Measurements from ENCODE around the gene CLDN4. TPM values are rescaled to one million over a fixed set of nuclear protein-coding genes. Genes with fewer than 3 reads are reported as not detected.
"Not testable (repeated sequence)": the region's sequence is repeated elsewhere in the genome, so short reads cannot be mapped to it uniquely, and the experiment has no call there.

CLDN4 gene
- polyA plus RNA-seq (2013, experiment 1 of 2): 4.1 TPM
- polyA plus RNA-seq (2013, experiment 2 of 2): 4.0 TPM

DNA sequence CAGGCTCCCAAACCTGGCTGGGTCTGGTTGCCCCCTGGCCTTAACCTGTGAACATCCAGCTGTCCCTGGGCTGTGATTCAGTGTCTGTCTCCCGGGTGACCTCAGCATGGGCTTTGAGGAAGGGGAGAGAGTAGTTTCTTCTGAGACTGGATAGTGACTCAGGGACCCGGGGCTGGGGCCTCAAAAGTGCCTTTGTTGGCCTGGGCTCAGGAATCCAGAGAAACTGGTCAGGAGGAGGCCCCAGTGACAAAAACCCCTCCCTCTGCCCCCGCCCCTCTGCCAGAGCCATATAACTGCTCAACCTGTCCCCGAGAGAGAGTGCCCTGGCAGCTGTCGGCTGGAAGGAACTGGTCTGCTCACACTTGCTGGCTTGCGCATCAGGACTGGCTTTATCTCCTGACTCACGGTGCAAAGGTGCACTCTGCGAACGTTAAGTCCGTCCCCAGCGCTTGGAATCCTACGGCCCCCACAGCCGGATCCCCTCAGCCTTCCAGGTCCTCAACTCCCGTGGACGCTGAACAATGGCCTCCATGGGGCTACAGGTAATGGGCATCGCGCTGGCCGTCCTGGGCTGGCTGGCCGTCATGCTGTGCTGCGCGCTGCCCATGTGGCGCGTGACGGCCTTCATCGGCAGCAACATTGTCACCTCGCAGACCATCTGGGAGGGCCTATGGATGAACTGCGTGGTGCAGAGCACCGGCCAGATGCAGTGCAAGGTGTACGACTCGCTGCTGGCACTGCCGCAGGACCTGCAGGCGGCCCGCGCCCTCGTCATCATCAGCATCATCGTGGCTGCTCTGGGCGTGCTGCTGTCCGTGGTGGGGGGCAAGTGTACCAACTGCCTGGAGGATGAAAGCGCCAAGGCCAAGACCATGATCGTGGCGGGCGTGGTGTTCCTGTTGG is at the start of gene CLDN4:
CLDN4 (plus strand) TSS at position 316 of the 903 bp plus-strand sequence; CDS start at position 522, 206 bp downstream.
- Histone ChIP-seq H3K14ac (ENCODE audit: low read length) (peak within 1 kb of the TSS; percentile 94), H3K27ac (replicated peaks; ENCODE audit: low read length) (no peak within 1 kb of the TSS), H2AK5ac (ENCODE audit: low read depth, low read length) (peak within 1 kb of the TSS; percentile 100), H3K9me3 (replicated peaks in 1 of 2; ENCODE audit: control insufficient read depth in 2 of 2, insufficient read depth in 1 of 2, low read depth in 1 of 2, low read length in 2 of 2) (peaks cover 0 to 5% of the 10 kb centered on the region in 2 donors), H4K91ac (ENCODE audit: low read depth, low read length, poor library complexity) (peak within 1 kb of the TSS; percentile 94), H3K18ac (ENCODE audit: low read length) (peak within 1 kb of the TSS; percentile 97), H4K8ac (ENCODE audit: low read depth, low read length) (peak within 1 kb of the TSS; percentile 70), H3K4ac (ENCODE audit: low read length) (no peak within 1 kb of the TSS), H2BK5ac (ENCODE audit: low read length) (no peak within 1 kb of the TSS), H3K4me2 (ENCODE audit: insufficient read depth, low read length, poor library complexity, severe bottlenecking) (peak within 1 kb of the TSS; percentile 77), H2AFZ (ENCODE audit: low read length) (peak within 1 kb of the TSS; percentile 60), H2BK120ac (ENCODE audit: low read depth, low read length) (peak within 1 kb of the TSS; percentile 44), H3K4me1 (ENCODE audit: control insufficient read depth in 2 of 2, insufficient read depth in 1 of 2, low read depth in 1 of 2, low read length in 2 of 2) (peaks cover 2 to 35% of the 10 kb centered on the region in 2 donors), H3K4me3 (ENCODE audit: low read length in 2 of 2) (peak within 1 kb of the TSS in 1 of 2 donors; percentile 41), H3K23ac (ENCODE audit: low read depth, low read length, poor library complexity) (peak within 1 kb of the TSS; percentile 32), H3K79me1 (ENCODE audit: low read depth, low read length) (no peaks in the 10 kb centered on the region), H2BK15ac (ENCODE audit: low read length) (peak within 1 kb of the TSS; percentile 99), H3K27me3 (ENCODE audit: control insufficient read depth in 3 of 3, insufficient read depth in 3 of 3, low read depth in 1 of 3, low read length in 3 of 3) (peaks cover 0 to 10% (median 5%) of the 10 kb centered on the region in 3 experiments), H3K9ac (ENCODE audit: low read depth, low read length, poor library complexity) (peak within 1 kb of the TSS; percentile 87), H2BK12ac (ENCODE audit: low read length) (peak within 1 kb of the TSS; percentile 3), H3K36me3 (replicated peaks in 1 of 2; ENCODE audit: control insufficient read depth in 2 of 2, insufficient read depth in 2 of 2, low read length in 2 of 2) (no peaks in the 10 kb centered on the region)
- peak; percentile 49 for DNase-seq (ENCODE audit: low spot score)
- no CpG with 5 or more reads among the region's 42 CpGs for WGBS, 2 donors (ENCODE audit: extremely low coverage in 2 of 2, insufficient read length in 2 of 2, insufficient replicate concordance in 1 of 2)

DNA sequence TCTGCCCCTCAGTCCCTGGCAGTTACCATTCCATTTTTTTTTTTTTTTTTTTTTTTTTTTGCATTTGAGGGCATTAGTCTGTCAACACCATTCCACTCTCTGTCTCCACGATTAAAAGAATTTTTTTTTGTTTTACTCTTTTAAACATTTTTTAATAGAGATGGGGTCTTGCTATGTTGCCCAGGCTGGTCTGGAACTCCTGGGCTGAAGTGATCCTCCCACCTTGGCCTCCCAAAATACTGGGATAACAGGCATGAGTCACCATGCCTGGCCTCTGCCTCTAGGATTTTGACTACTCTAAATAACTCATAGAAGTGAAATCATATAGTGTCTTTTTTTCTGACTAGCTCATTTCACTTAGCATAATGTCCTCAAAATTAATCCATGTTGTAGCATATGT is 44.2 kb upstream of the CLDN4 start:
- Histone ChIP-seq H2AK5ac (ENCODE audit: low read depth, low read length) (no peak overlapping the region), H2BK120ac (ENCODE audit: low read depth, low read length) (no peak overlapping the region), H3K27ac (replicated peaks; ENCODE audit: low read length) (no peak overlapping the region), H2BK15ac (ENCODE audit: low read length) (no peak overlapping the region), H3K9me3 (replicated peaks in 1 of 2; ENCODE audit: control insufficient read depth in 2 of 2, insufficient read depth in 1 of 2, low read depth in 1 of 2, low read length in 2 of 2) (no peaks in the 10 kb centered on the region), H4K91ac (ENCODE audit: low read depth, low read length, poor library complexity) (no peak overlapping the region), H3K18ac (ENCODE audit: low read length) (no peak overlapping the region), H4K8ac (ENCODE audit: low read depth, low read length) (no peak overlapping the region), H3K36me3 (replicated peaks in 1 of 2; ENCODE audit: control insufficient read depth in 2 of 2, insufficient read depth in 2 of 2, low read length in 2 of 2) (no peaks in the 10 kb centered on the region), H3K23ac (ENCODE audit: low read depth, low read length, poor library complexity) (no peak overlapping the region), H3K14ac (ENCODE audit: low read length) (no peak overlapping the region), H2BK5ac (ENCODE audit: low read length) (no peak overlapping the region), H3K9ac (ENCODE audit: low read depth, low read length, poor library complexity) (no peak overlapping the region), H3K27me3 (ENCODE audit: control insufficient read depth in 3 of 3, insufficient read depth in 3 of 3, low read depth in 1 of 3, low read length in 3 of 3) (no peaks in the 10 kb centered on the region), H2BK12ac (ENCODE audit: low read length) (no peak overlapping the region), H3K4me3 (ENCODE audit: low read length in 2 of 2) (no peak overlapping the region), H3K4ac (ENCODE audit: low read length) (no peak overlapping the region), H3K4me2 (ENCODE audit: insufficient read depth, low read length, poor library complexity, severe bottlenecking) (no peak overlapping the region), H2AFZ (ENCODE audit: low read length) (no peak overlapping the region), H3K4me1 (ENCODE audit: control insufficient read depth in 2 of 2, insufficient read depth in 1 of 2, low read depth in 1 of 2, low read length in 2 of 2) (no peaks in the 10 kb centered on the region), H3K79me1 (ENCODE audit: low read depth, low read length) (no peaks in the 10 kb centered on the region)
- no CpG with 5 or more reads among the region's 1 CpG for WGBS, 2 donors (ENCODE audit: extremely low coverage in 2 of 2, insufficient read length in 2 of 2, insufficient replicate concordance in 1 of 2)
- DNase-seq (ENCODE audit: low spot score): no peak

DNA sequence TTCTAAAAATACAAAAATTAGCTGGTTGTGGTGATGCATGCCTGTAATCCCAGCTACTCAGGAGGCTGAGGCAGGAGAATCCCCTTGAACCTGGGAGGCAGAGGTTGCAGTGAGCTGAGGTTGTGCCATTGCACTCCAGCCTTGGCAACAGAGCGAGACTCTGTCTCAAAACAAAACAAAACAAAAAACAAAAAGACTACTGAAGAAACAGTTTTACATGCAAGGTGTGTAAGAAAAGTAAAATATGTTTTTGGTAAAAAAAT is 43.1 kb upstream of the CLDN4 start:
- H3K36me3 ChIP-seq (replicated peaks in 1 of 2; ENCODE audit: control insufficient read depth in 2 of 2, insufficient read depth in 2 of 2, low read length in 2 of 2); H4K8ac ChIP-seq (ENCODE audit: low read depth, low read length); H3K79me1 ChIP-seq (ENCODE audit: low read depth, low read length); H3K27me3 ChIP-seq (ENCODE audit: control insufficient read depth in 3 of 3, insufficient read depth in 3 of 3, low read depth in 1 of 3, low read length in 3 of 3); H3K4me3 ChIP-seq (ENCODE audit: low read length in 2 of 2); DNase-seq (ENCODE audit: low spot score); H2BK5ac ChIP-seq (ENCODE audit: low read length); H3K4ac ChIP-seq (ENCODE audit: low read length); H2AFZ ChIP-seq (ENCODE audit: low read length); H3K18ac ChIP-seq (ENCODE audit: low read length); H3K23ac ChIP-seq (ENCODE audit: low read depth, low read length, poor library complexity); H4K91ac ChIP-seq (ENCODE audit: low read depth, low read length, poor library complexity); H3K4me1 ChIP-seq (ENCODE audit: control insufficient read depth in 2 of 2, insufficient read depth in 1 of 2, low read depth in 1 of 2, low read length in 2 of 2); H3K14ac ChIP-seq (ENCODE audit: low read length); H3K9me3 ChIP-seq (replicated peaks in 1 of 2; ENCODE audit: control insufficient read depth in 2 of 2, insufficient read depth in 1 of 2, low read depth in 1 of 2, low read length in 2 of 2); H2AK5ac ChIP-seq (ENCODE audit: low read depth, low read length); H3K27ac ChIP-seq (replicated peaks; ENCODE audit: low read length); H3K9ac ChIP-seq (ENCODE audit: low read depth, low read length, poor library complexity); H3K4me2 ChIP-seq (ENCODE audit: insufficient read depth, low read length, poor library complexity, severe bottlenecking); H2BK12ac ChIP-seq (ENCODE audit: low read length); H2BK15ac ChIP-seq (ENCODE audit: low read length); H2BK120ac ChIP-seq (ENCODE audit: low read depth, low read length): not testable (repeated sequence)
- WGBS, 2 donors (ENCODE audit: extremely low coverage in 2 of 2, insufficient read length in 2 of 2, insufficient replicate concordance in 1 of 2): no CpG with 5 or more reads among the region's 1 CpG

DNA sequence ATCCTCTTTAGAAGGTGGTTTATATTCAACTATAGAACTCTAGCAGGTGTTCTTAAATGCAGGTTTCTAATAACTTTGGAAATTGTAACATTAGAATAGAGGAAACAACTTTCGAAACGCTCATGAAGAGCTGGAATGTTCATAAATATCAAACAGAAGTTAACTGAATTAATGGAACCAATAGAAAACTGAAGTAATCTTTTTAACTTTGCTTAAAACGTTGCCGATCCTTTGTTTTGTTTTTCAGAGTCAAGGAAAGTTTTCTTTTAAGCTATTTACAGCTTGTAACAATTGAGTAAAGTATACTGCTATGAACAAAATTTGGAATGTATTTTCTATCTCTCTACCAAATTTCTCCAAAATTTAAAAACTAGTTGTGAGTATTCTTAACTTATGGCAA is 41.7 kb upstream of the CLDN4 start:
- no peak overlapping the region for H3K27ac ChIP-seq (replicated peaks; ENCODE audit: low read length)
- no peak overlapping the region for H3K4me2 ChIP-seq (ENCODE audit: insufficient read depth, low read length, poor library complexity, severe bottlenecking)
- H4K91ac ChIP-seq (ENCODE audit: low read depth, low read length, poor library complexity): no peak overlapping the region
- H2AK5ac ChIP-seq (ENCODE audit: low read depth, low read length): no peak overlapping the region
- H2BK15ac ChIP-seq (ENCODE audit: low read length): no peak overlapping the region
- H2BK120ac ChIP-seq (ENCODE audit: low read depth, low read length): no peak overlapping the region
- WGBS, 2 donors (ENCODE audit: extremely low coverage in 2 of 2, insufficient read length in 2 of 2, insufficient replicate concordance in 1 of 2): no CpG with 5 or more reads among the region's 4 CpGs
- no peaks in the 10 kb centered on the region for H3K36me3 ChIP-seq (replicated peaks in 1 of 2; ENCODE audit: control insufficient read depth in 2 of 2, insufficient read depth in 2 of 2, low read length in 2 of 2)
- no peak overlapping the region for H3K9ac ChIP-seq (ENCODE audit: low read depth, low read length, poor library complexity)
- H3K79me1 ChIP-seq (ENCODE audit: low read depth, low read length): no peaks in the 10 kb centered on the region
- no peak for DNase-seq (ENCODE audit: low spot score)
- H3K4ac ChIP-seq (ENCODE audit: low read length): no peak overlapping the region
- H3K4me3 ChIP-seq (ENCODE audit: low read length in 2 of 2): no peak overlapping the region
- H4K8ac ChIP-seq (ENCODE audit: low read depth, low read length): no peak overlapping the region
- no peak overlapping the region for H2BK5ac ChIP-seq (ENCODE audit: low read length)
- peaks cover 0 to 3% of the 10 kb centered on the region in 2 donors for H3K4me1 ChIP-seq (ENCODE audit: control insufficient read depth in 2 of 2, insufficient read depth in 1 of 2, low read depth in 1 of 2, low read length in 2 of 2)
- H3K14ac ChIP-seq (ENCODE audit: low read length): no peak overlapping the region
- H3K23ac ChIP-seq (ENCODE audit: low read depth, low read length, poor library complexity): no peak overlapping the region
- H2BK12ac ChIP-seq (ENCODE audit: low read length): no peak overlapping the region
- H3K27me3 ChIP-seq (ENCODE audit: control insufficient read depth in 3 of 3, insufficient read depth in 3 of 3, low read depth in 1 of 3, low read length in 3 of 3): no peaks in the 10 kb centered on the region
- no peaks in the 10 kb centered on the region for H3K9me3 ChIP-seq (replicated peaks in 1 of 2; ENCODE audit: control insufficient read depth in 2 of 2, insufficient read depth in 1 of 2, low read depth in 1 of 2, low read length in 2 of 2)
- H3K18ac ChIP-seq (ENCODE audit: low read length): no peak overlapping the region
- H2AFZ ChIP-seq (ENCODE audit: low read length): no peak overlapping the region
